ENCODE measurements around the gene GTF2H2C.
"Not testable (repeated sequence)": the region's sequence is repeated elsewhere in the genome, so short reads cannot be mapped to it uniquely, and the experiment has no call there.

Gene GTF2H2C

GRCh38 chr5:69559908-69560330 is at the start of gene GTF2H2C:
Gene GTF2H2C, plus strand, starts transcription at chr5:69560191. Its CDS starts 4,942 bp downstream, at chr5:69565133.
- peak; percentile 62 to 65 for DNase-seq

DNA sequence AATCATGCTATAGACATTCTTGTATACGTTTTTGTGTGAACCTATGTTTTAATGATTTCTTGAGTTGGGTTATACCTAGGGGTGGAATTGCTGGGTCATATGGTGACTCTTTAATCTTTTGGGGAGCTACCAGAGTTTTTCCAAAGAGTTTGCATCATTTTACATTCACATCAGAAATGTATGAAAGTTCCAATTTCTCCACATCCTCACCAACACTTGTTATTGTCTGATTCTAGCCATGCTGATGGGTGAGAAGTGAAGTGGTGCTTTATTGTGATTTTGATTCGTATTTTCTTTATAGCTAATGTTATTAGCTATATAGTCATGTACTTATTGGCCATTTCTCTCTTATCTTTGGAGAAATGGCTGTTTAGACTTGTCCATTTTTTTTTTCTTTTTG is 49.3 kb upstream of the GTF2H2C start:
- DNase-seq = no peak

GRCh38 chr5:69512740-69513260 is 47.2 kb upstream of the GTF2H2C start:
- DNase-seq = no peak

- not testable (repeated sequence) for DNase-seq
These were observed 44.4 kb upstream of the GTF2H2C start for GRCh38 chr5:69515570-69515969.

GRCh38 chr5:69516769-69517168 is 43.2 kb upstream of the GTF2H2C start:
- DNase-seq = no peak

DNA sequence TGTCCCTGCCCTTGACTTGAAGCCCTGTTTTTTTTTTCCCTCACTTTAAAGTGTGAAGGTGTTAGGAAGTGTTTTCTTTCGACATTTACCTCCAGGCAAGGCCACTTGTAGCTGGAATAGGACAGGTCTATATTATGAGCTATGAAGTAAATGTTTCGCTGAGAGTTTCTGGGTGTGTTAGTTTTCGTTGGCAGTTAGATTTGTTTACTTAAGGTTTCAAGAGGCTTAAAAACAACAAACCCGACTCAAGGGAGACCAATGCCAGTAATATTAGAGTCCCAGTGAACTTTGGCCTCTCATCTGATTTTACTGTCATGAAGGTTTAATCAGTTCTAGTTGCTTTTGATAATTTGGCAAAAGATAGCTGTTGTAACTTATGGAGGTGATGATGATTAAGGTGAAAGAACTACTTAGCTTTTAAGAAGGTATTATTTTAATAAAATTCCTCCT is 42.2 kb upstream of the GTF2H2C start:
- DNase-seq = no peak

- no peak for DNase-seq
These were observed 40.7 kb upstream of the GTF2H2C start for GRCh38 chr5:69519285-69519684.

- DNase-seq = no peak
These were observed 38.0 kb upstream of the GTF2H2C start for GRCh38 chr5:69522035-69522434.

- no peak for DNase-seq
These were observed 34.5 kb upstream of the GTF2H2C start for GRCh38 chr5:69525490-69525889.

DNA sequence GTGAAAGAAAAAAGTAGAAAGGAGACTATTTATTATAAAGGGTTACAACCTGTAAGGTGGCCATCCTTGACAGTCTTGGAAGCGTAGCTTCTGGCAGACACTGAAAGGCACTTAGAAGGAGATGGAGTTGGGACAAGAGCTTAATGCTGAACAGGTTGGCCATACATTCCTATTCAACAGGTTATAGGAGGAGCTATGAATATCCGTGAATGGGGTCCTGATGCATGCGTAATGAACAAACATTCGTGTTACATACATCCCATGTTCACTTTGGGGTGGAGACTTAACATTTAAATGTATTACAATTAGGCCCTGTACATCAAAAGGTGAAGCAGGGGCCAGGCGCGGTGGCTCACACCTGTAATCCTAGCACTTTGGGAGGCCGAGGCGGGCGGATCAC is 33.3 kb upstream of the GTF2H2C start:
- DNase-seq = no peak

GRCh38 chr5:69527128-69527770 is 32.7 kb upstream of the GTF2H2C start:
- DNase-seq = no peak

GRCh38 chr5:69528035-69528434 is 32.0 kb upstream of the GTF2H2C start:
- DNase-seq = no peak

DNA sequence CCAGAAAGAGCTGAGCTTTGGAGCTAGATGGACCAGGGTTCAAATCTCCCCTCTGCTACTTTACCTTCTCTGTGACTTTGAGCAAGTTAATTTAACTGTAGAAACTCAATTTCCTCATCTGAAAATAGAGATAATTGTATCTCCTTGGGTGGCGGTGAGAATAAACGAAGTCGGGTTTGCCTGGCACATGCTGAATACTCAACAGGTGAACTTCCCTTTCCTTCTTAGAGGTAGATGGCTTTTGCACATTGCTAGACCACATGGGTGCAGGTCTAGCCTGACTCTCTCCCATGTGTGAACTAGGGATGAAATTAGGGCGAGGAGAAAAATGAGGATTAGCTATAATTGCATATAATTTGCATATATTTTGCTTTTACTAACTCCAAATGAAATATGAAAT is 31.4 kb upstream of the GTF2H2C start:
- no peak for DNase-seq

DNA sequence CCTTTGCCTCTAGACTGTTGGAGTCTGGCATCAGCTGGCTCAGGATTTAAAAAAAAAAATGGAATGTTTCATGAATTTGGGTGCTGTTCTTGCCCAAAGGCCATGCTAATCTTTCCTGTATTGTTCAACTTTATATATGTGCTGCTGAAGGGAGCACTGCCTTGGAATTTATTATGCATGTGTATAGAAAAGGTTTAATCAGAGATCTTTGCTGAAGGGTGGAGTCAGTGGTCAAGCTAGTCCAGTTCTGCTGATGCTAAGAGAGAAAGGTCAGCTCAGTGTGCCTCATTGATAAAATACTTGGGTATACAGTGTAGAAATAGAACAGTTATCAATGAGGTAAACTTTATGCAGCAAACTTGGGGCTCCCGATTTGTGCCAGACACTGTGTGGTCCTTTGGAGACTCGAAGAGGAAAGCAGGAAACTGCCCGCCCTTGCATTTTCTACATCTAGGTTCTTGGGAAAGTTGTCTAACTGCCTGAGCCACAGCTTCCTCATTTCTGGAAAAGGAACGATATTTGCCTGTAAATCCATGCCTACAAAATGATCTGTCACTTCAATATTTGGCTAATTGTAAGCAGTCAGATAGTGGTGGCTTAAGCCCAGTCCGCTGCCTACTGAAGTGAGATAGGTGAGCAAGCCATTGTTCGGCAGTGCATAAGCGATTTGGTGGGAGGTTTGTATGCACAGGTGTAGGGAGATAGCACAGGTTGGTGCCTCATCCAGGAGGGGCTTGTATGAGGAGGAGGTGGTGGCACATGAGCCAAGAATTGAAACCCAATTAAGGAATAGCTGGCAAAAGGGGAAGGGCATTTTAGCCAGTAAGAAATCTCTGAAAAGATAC is 29.2 kb upstream of the GTF2H2C start:
- no peak for DNase-seq

DNA sequence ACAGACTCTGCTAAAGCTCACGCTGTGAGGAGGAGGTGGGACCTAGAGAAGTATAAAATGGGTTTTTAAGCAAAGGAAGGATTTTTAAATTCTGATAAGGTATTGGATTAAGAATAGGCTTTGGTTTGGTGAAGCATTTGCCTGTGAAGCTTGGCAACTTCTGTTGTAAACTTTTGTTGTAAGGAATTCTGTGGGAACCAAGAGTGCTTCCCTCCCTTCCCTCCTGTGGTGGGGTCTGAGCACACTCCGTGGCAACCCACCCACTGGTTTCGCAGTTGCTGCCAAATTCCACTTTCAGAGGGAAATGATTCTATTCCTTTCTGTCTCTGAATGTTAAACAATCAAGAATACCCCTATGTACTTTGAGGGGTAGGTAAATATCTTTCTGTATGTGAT is 28.6 kb upstream of the GTF2H2C start:
- DNase-seq = no peak

- DNase-seq = not testable (repeated sequence)
These were observed 22.1 kb upstream of the GTF2H2C start for GRCh38 chr5:69537911-69538310.

DNA sequence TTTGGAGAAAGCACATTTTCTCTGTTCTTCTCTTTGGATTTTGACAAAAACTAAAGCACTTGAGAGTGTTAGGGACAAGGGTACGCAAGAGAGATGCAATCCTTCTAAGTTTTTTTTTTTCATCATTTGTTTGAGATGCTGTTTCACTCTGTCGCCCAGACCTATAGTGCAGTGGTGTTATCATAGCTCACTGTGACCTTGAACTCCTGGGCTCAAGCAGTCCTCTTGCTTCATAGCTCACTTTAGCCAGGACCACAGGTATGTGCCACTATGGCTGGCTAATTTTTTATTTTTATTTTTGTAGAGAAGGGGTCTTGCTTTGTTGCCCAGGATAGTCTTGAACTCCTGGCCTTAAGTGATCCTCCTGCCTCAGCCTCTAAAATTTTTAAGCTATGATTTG is 21.3 kb upstream of the GTF2H2C start:
- not testable (repeated sequence) for DNase-seq

DNA sequence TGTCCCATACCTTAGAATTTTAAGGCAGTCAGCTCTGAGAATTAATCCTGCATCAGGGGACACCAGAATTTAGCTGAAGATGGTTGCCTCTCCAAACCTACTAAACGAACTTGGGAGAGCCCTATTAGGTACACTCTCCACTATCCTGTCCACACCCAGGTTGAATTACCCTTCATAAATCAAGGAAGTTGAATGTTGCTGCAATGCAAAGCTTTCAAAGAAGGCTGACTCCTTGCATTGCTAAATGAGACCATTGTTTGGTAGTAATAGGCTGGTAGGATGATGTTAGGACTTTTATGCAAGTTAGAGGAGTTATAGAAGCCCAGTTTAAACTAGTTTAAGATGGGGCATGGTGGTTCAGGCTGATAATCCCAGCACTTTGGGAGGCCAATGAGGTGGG is 18.6 kb upstream of the GTF2H2C start:
- not testable (repeated sequence) for DNase-seq

GRCh38 chr5:69542838-69543618 is 17.0 kb upstream of the GTF2H2C start:
- DNase-seq = not testable (repeated sequence)

GRCh38 chr5:69544602-69545001 is 15.4 kb upstream of the GTF2H2C start:
- not testable (repeated sequence) for DNase-seq

DNA sequence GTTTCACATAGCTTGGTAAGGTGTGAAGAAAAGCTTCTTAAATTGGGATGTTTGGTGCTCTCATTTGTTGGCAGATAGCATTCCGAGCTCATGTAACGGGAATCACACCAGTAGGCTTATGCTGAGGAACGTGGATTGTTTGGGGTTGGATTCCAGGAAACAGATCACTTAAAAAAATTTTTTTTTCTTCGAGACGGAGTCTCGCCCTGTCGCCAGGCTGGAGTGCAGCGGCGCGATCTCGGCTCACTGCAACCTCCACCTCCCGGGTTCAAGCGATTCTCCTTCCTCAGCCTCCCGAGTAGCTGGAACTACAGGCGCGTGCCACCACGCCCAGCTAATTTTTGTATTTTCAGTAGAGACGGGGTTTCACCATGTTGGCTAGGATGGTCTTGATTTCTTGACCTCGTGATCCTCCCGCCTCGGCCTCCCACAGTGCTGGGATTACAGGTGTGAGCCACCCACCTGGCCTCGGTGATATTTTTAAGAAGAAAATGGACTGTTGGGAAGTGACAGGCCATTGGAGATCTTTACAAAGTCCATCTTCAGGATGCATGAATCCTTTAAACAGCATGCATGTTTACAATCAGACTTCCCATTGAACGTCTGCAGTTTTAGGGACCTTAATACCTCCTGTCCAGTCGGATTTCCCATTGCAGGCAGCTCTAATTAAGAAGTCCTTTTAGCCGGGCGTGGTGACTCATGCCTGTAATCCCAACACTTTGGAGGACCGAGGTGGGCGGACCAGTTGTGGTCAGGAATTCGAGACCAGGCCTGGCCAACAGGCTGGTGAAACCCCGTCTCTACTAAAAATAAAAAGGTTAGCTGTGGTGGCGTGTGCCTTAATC is 818 bp downstream of the GTF2H2C start:
- not testable (repeated sequence) for DNase-seq

GRCh38 chr5:69566172-69566571 is 6.2 kb downstream of the GTF2H2C start:
- DNase-seq = not testable (repeated sequence)

Measured in activated CD4-positive, alpha-beta T cell treated with anti-CD3 and anti-CD28 coated beads, Interleukin-2, amount 50 U/mL, for 4 hours (primary cell).